Measurements from ENCODE around the gene ST14.
"Not testable (repeated sequence)": the region's sequence is repeated elsewhere in the genome, so short reads cannot be mapped to it uniquely, and the experiment has no call there.

Gene ST14

GRCh38 chr11:130211144-130211543 is 51.6 kb downstream of the ST14 start:
- DNase-seq: peak; percentile 29

GRCh38 chr11:130211781-130212401 is 52.3 kb downstream of the ST14 start:
- DNase-seq: peak; percentile 49

GRCh38 chr11:130212431-130212961 is 52.9 kb downstream of the ST14 start:
- DNase-seq: peak; percentile 48

- peak; percentile 71 for DNase-seq
Measured at GRCh38 chr11:130213143-130213978, 53.8 kb downstream of the ST14 start.

- DNase-seq: no peak
Measured at GRCh38 chr11:130213979-130214281, 54.3 kb downstream of the ST14 start.

- no peak for DNase-seq
Measured at GRCh38 chr11:130214861-130215530, 55.4 kb downstream of the ST14 start.

- no peak for DNase-seq
Measured at GRCh38 chr11:130215531-130216220, 56.1 kb downstream of the ST14 start.

- no peak for DNase-seq
Measured at GRCh38 chr11:130216221-130216550, 56.6 kb downstream of the ST14 start.

GRCh38 chr11:130216591-130217132 is 57.1 kb downstream of the ST14 start:
- DNase-seq: no peak

- no peak for DNase-seq
Measured at GRCh38 chr11:130217133-130218031, 57.8 kb downstream of the ST14 start.

GRCh38 chr11:130218501-130219070 is 59.0 kb downstream of the ST14 start:
- no peak for DNase-seq

GRCh38 chr11:130219148-130219547 is 59.6 kb downstream of the ST14 start:
- DNase-seq: no peak

- DNase-seq: no peak
Measured at GRCh38 chr11:130220311-130221035, 60.9 kb downstream of the ST14 start.

GRCh38 chr11:130223291-130223971 is 63.8 kb downstream of the ST14 start:
- DNase-seq: no peak

GRCh38 chr11:130227373-130227772 is 67.8 kb downstream of the ST14 start:
- no peak for DNase-seq

GRCh38 chr11:130233486-130233885 is 73.9 kb downstream of the ST14 start:
- DNase-seq: not testable (repeated sequence)

- DNase-seq: not testable (repeated sequence)
Measured at GRCh38 chr11:130233888-130234287, 74.3 kb downstream of the ST14 start.

- DNase-seq: no peak
Measured at GRCh38 chr11:130234315-130234714, 74.7 kb downstream of the ST14 start.

- no peak for DNase-seq
Measured at GRCh38 chr11:130237282-130238006, 77.9 kb downstream of the ST14 start.
